Transverse colon (tissue), 4 donors: ENCODE results near the gene THSD4. TPM values are rescaled to one million over a fixed set of nuclear protein-coding genes. Genes with fewer than 3 reads are reported as not detected.

Source experiments
- DNase-seq: peaks from one replicate; pipeline ENCODE4 v3.0.0-alpha.2; 2019
- H3K27ac ChIP-seq, 4 donors: fragments of 200-600 bp; sonication (generic); 2 replicates each; pipeline ENCODE4 v1.5.1; 2016 to 2018; ENCODE audit warnings: inconsistent platforms in 4 of 4
- H3K27me3 ChIP-seq: fragments of 200-600 bp; sonication (generic); 2 replicates; pipeline ENCODE4 v1.5.1; 2017; ENCODE audit warnings: inconsistent platforms
- H3K36me3 ChIP-seq, 4 donors: fragments of 200-600 bp; sonication (generic); 2 replicates each; pipeline ENCODE4 v1.5.1; 2017 to 2019; ENCODE audit warnings: inconsistent platforms in 4 of 4
- H3K4me1 ChIP-seq, 4 donors: fragments of 200-600 bp; sonication (generic); 2 replicates each; pipeline ENCODE4 v1.5.1; 2017 to 2020; ENCODE audit warnings: inconsistent platforms in 4 of 4
- H3K4me3 ChIP-seq, 4 donors: fragments of 200-600 bp; sonication (generic); 1 replicate in 1 of 4; 2 replicates in 3 of 4; pipeline versions ENCODE4 v1.5.1 to v1.6.1; 2017 to 2019; ENCODE audit warnings: inconsistent platforms in 4 of 4
- H3K9me3 ChIP-seq, 2 donors: fragments of 200-600 bp; sonication (generic); 2 replicates each; pipeline ENCODE4 v1.5.1; 2017 to 2019; ENCODE audit warnings: inconsistent platforms in 2 of 2
- EP300 ChIP-seq: sonication (generic); formaldehyde crosslinking; IDR thresholded peaks from one replicate; pipeline ENCODE4 v1.6.1; 2017; ENCODE audit warnings: antibody characterized with exemption, low read depth
- POLR2A ChIP-seq: fragments of 450-650 bp; IDR thresholded peaks from one replicate; pipeline ENCODE4 v1.6.1; 2016; ENCODE audit warnings: antibody characterized with exemption, mild to moderate bottlenecking, moderate library complexity
- POLR2AphosphoS5 ChIP-seq, 3 donors: sonication (generic); formaldehyde crosslinking; IDR thresholded peaks; one replicate each; pipeline ENCODE4 v1.6.1; 2016; ENCODE audit warnings: antibody characterized with exemption in 3 of 3
- WGBS, 2 donors: methylation state at CpG; one replicate each; pipeline ENCODE4 v1.1.5; 2018; ENCODE audit warnings: low coverage in 1 of 2; 5-methylcytosine and 5-hydroxymethylcytosine counted together
- in situ Hi-C, 4 donors: fragments of 200-750 bp; cut with MboI; loops; one replicate each; pipeline versions ENCODE4 v1.15.0 to v1.15.1; 2017; ENCODE audit warnings: low sequenced_read_pairs in 3 of 4, low pct_ligation_motif_present in 1 of 4, low pct_unique_long_range_greater_than_20kb in 1 of 4
- intact Hi-C: fragments of 100-400 bp; cut with DNase I; formaldehyde crosslinking; loops from one replicate; pipeline ENCODE4 v1.15.1; 2023; ENCODE audit warnings: low total_unique reads
- total RNA-seq, 4 donors: library from RNA; depleted of rRNA; stranded (reverse); fragments of >200 nt; gene quantifications; one replicate each; pipeline ENCODE4 v1.1.0, GENCODE V29; 2016
- TF ChIP-seq, protein P1 (sequence below), 5 experiments: fragments of 200-600 bp in 3 of 5; fragments of 450-650 bp in 2 of 5; sonication (generic) in 3 of 5; IDR thresholded peaks; 1 replicate in 2 of 5; 2 replicates in 3 of 5; pipeline ENCODE4 v1.5.1; 2016 to 2017; ENCODE audit warnings: antibody characterized with exemption in 5 of 5, inconsistent platforms in 3 of 5, mild to moderate bottlenecking in 2 of 5, moderate library complexity in 1 of 5

The THSD4 gene
- total RNA-seq, 4 donors from 2014 or later, result 13.3 to 57.2 (median 47.4) TPM

DNA sequence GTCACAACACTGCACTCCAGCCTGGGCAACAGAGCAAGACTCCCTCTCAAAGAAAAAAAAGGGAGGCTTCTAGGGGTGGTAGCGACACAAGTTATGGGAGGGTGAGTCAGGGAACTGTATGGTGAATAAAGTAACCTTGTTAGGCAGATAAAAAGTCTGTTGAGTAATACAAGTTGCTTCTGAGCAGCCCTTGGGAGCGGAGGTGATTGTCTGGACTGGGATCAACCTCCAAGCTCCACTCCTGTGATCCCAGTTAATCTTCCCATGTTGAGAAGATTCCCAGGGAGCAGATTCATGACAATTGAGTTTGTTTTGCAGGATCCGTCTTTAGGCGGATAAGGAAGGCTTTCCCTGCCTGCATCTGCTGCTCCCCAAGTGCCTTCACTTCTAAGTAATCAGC lies 335.9 kb downstream of the THSD4 start:
- intact Hi-C loops (no loop called here), in situ Hi-C loops (loop anchor here in 3 of 4 donors (10.0 to 25.0 kb wide), 4 partner anchors 284 to 711 kb away; no protein-coding TSS in a partner anchor)
- no peaks in the 10 kb centered on the region for H3K27me3 ChIP-seq
- no peak for TF ChIP-seq EP300
- no peak for TF ChIP-seq POLR2AphosphoS5 (IDR thresholded peaks at IDR 0.05)
- TF ChIP-seq, protein P1, sequence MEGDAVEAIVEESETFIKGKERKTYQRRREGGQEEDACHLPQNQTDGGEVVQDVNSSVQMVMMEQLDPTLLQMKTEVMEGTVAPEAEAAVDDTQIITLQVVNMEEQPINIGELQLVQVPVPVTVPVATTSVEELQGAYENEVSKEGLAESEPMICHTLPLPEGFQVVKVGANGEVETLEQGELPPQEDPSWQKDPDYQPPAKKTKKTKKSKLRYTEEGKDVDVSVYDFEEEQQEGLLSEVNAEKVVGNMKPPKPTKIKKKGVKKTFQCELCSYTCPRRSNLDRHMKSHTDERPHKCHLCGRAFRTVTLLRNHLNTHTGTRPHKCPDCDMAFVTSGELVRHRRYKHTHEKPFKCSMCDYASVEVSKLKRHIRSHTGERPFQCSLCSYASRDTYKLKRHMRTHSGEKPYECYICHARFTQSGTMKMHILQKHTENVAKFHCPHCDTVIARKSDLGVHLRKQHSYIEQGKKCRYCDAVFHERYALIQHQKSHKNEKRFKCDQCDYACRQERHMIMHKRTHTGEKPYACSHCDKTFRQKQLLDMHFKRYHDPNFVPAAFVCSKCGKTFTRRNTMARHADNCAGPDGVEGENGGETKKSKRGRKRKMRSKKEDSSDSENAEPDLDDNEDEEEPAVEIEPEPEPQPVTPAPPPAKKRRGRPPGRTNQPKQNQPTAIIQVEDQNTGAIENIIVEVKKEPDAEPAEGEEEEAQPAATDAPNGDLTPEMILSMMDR (IDR thresholded peaks at IDR 0.05), result no peak
- no peak for TF ChIP-seq POLR2A
- DNase-seq, result no peak
- 81 to 96% methylated on average over 2 to 4 of the region's 4 CpGs for WGBS, 2 donors
- no peaks in the 10 kb centered on the region for H3K36me3 ChIP-seq
- H3K9me3 ChIP-seq, result no peaks in the 10 kb centered on the region
- no peak overlapping the region for H3K27ac ChIP-seq
- H3K4me3 ChIP-seq, result no peak overlapping the region
- peaks cover 0 to 25% (median 2%) of the 10 kb centered on the region in 4 donors for H3K4me1 ChIP-seq

DNA sequence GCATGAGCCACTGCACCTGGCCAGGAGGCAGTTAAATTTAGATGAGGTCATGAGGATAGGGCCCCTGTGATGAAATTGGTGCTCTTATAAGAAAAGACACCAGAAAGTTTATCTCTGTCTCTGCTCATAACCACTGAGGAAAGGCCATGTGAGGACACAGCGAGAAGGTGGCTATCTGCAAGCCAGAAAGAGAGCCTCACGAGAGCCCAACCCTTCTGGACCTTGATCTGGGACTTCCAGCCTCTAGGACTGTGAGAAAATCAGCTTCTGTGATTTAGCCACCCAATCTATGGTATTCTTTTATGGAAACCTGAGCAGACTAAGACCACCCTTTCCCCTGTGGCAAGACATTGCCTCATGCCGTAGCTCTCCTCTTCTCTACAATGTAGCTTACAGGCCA lies 337.6 kb downstream of the THSD4 start:
- intact Hi-C loops, result no loop called here
- 63 to 69% methylated on average over 3 of the region's 3 CpGs for WGBS, 2 donors
- no peak for TF ChIP-seq POLR2A
- no peak for TF ChIP-seq POLR2AphosphoS5 (IDR thresholded peaks at IDR 0.05)
- no peak for TF ChIP-seq EP300
- TF ChIP-seq, protein P1 (IDR thresholded peaks at IDR 0.05), result no peak
- DNase-seq, result no peak
- Histone ChIP-seq H3K4me1 (peaks cover 0 to 22% (median under 1%) of the 10 kb centered on the region in 4 donors), H3K4me3 (no peak overlapping the region), H3K36me3 (no peaks in the 10 kb centered on the region), H3K9me3 (no peaks in the 10 kb centered on the region), H3K27ac (no peak overlapping the region), H3K27me3 (no peaks in the 10 kb centered on the region)
- in situ Hi-C loops, result loop anchor here in 3 of 4 donors (10.0 to 25.0 kb wide), 4 partner anchors 282 to 709 kb away; no protein-coding TSS in a partner anchor

DNA sequence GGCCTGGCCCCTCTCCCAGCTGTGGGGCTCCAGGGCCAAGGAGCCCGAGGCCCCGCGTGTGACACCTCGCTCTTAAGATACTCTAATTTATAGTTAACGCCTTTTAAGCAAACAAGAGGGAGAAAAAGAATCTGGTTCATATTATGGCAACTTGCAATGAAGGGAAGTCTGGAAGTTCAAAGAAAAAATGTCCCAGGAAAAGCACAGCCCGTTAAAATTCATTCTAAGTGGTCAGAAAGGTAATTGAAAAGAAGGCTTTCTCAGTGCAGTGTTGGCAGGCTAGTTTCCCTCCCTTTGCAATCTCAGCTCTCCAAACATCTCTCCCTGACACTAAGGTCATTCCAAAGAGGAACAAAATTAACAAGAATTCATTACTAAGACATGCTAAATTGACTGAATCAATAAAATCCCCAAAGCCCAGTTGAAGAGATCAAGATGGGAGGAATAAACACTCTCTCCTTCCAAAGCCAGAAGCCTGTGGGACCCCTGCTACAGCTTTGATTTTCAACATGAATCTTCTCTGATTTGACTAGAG lies 339.3 kb downstream of the THSD4 start:
- intact Hi-C loops (no loop called here), in situ Hi-C loops (loop anchor here in 3 of 4 donors (10.0 to 25.0 kb wide), 4 partner anchors 280 to 708 kb away; no protein-coding TSS in a partner anchor)
- Histone ChIP-seq H3K9me3 (no peaks in the 10 kb centered on the region), H3K4me3 (no peak overlapping the region), H3K36me3 (no peaks in the 10 kb centered on the region), H3K27me3 (no peaks in the 10 kb centered on the region), H3K27ac (no peak overlapping the region), H3K4me1 (peaks cover 0 to 13% (median 0%) of the 10 kb centered on the region in 4 donors)
- TF ChIP-seq POLR2A (no peak), POLR2AphosphoS5 (IDR thresholded peaks at IDR 0.05) (no peak), EP300 (no peak)
- TF ChIP-seq, protein P1 (IDR thresholded peaks at IDR 0.05), result no peak
- DNase-seq, result no peak
- WGBS, 2 donors, result 56 to 66% methylated on average over 6 of the region's 6 CpGs

DNA sequence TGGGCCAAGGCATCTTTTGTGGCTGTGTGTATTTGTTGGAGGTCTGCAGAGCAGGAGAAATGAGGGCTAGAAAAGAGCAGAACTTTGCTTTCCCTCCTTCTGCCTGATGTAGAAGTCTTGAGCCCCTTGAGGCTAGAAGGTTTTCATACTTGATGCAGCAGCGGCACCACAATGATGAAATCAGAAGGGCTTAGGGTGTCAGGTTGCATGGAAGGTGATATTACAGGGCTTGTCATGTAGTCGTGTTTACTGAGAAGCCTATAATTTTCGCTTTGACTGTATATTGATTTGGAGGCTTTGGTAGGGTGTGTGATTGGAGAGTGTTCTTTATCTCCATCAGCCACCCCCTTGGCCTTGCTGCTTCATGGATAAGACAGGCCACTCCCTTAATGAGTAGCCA lies 339.8 kb downstream of the THSD4 start:
- intact Hi-C loops, result no loop called here
- TF ChIP-seq, protein P1 (IDR thresholded peaks at IDR 0.05), result no peak
- TF ChIP-seq POLR2A (no peak), POLR2AphosphoS5 (IDR thresholded peaks at IDR 0.05) (no peak), EP300 (no peak)
- H3K27me3 ChIP-seq, result no peaks in the 10 kb centered on the region
- no peak overlapping the region for H3K27ac ChIP-seq
- H3K4me3 ChIP-seq, result no peak overlapping the region
- H3K4me1 ChIP-seq, result peaks cover 0 to 13% (median 0%) of the 10 kb centered on the region in 4 donors
- WGBS, 2 donors, result 58 to 75% methylated on average over 2 to 3 of the region's 3 CpGs
- DNase-seq, result no peak
- in situ Hi-C loops, result loop anchor here in 3 of 4 donors (10.0 to 25.0 kb wide), 4 partner anchors 280 to 707 kb away; no protein-coding TSS in a partner anchor
- no peaks in the 10 kb centered on the region for H3K36me3 ChIP-seq
- no peaks in the 10 kb centered on the region for H3K9me3 ChIP-seq
